ENCODE measurements around the gene MAPK6.

The MAPK6 gene

DNA sequence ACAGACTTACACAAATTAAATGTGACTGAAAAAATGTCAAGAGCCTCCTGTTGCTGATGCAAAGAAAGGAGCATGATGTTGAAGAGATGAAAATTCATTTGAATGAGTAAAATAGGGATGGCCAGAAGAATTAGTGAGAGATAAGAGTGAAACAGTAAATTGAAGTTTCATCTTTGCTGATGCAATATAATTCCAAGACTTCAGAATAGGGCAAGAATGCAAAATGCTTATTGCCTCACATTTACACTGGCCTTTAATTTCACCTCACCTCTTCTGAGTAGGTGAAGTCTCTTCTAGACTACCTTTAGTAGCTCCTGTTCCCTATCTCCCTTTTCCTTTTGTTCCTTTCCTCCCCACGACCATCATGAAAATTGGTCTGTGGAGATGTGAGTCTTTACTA lies 15.3 kb upstream of the MAPK6 start:
- no peaks in the 10 kb centered on the region for H3K27me3 ChIP-seq (ENCODE audit: low read depth, low read length)
- no peak overlapping the region for H3K27ac ChIP-seq (ENCODE audit: low read length)
- H3K4me1 ChIP-seq (ENCODE audit: low read length) = peaks cover 54% of the 10 kb centered on the region
- no peak overlapping the region for H3K9ac ChIP-seq (ENCODE audit: low read length)
- H3K4me3 ChIP-seq (ENCODE audit: low read length) = no peak overlapping the region
- no peaks in the 10 kb centered on the region; the same call in 1 of the 2 replicates for H3K9me3 ChIP-seq (ENCODE audit: insufficient read depth, low read length)
- no peak overlapping the region for H2AFZ ChIP-seq (ENCODE audit: low read depth, low read length)
- H3K4me2 ChIP-seq (ENCODE audit: low read length) = no peak overlapping the region
- peaks cover 4% of the 10 kb centered on the region for H3K36me3 ChIP-seq (replicated peaks; ENCODE audit: low read depth, low read length)
- H3K79me2 ChIP-seq (ENCODE audit: low read length) = 0 out of 2 replicates have a peak, but pooled peaks cover 4% of the 10 kb centered on the region
- no peaks in the 10 kb centered on the region for H4K20me1 ChIP-seq (ENCODE audit: insufficient read depth, low read length)
- TF ChIP-seq, protein P1, sequence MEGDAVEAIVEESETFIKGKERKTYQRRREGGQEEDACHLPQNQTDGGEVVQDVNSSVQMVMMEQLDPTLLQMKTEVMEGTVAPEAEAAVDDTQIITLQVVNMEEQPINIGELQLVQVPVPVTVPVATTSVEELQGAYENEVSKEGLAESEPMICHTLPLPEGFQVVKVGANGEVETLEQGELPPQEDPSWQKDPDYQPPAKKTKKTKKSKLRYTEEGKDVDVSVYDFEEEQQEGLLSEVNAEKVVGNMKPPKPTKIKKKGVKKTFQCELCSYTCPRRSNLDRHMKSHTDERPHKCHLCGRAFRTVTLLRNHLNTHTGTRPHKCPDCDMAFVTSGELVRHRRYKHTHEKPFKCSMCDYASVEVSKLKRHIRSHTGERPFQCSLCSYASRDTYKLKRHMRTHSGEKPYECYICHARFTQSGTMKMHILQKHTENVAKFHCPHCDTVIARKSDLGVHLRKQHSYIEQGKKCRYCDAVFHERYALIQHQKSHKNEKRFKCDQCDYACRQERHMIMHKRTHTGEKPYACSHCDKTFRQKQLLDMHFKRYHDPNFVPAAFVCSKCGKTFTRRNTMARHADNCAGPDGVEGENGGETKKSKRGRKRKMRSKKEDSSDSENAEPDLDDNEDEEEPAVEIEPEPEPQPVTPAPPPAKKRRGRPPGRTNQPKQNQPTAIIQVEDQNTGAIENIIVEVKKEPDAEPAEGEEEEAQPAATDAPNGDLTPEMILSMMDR (IDR thresholded peaks at IDR 0.05; ENCODE audit: low read depth, low read length) = no peak
- TF ChIP-seq EZH2phosphoT487 (IDR thresholded peaks at IDR 0.05; ENCODE audit: low read depth) = no peak

- H3K9ac ChIP-seq (ENCODE audit: low read length) = no peak overlapping the region
- peaks cover 4% of the 10 kb centered on the region for H3K36me3 ChIP-seq (replicated peaks; ENCODE audit: low read depth, low read length)
- H3K4me2 ChIP-seq (ENCODE audit: low read length) = no peak overlapping the region
- no peak overlapping the region for H2AFZ ChIP-seq (ENCODE audit: low read depth, low read length)
- no peak overlapping the region for H3K4me3 ChIP-seq (ENCODE audit: low read length)
- no peaks in the 10 kb centered on the region; the same call in 1 of the 2 replicates for H3K9me3 ChIP-seq (ENCODE audit: insufficient read depth, low read length)
- TF ChIP-seq EZH2phosphoT487 (IDR thresholded peaks at IDR 0.05; ENCODE audit: low read depth) = no peak
- TF ChIP-seq, protein P1 (IDR thresholded peaks at IDR 0.05; ENCODE audit: low read depth, low read length) = no peak
- no peaks in the 10 kb centered on the region for H3K27me3 ChIP-seq (ENCODE audit: low read depth, low read length)
- peaks cover 65% of the 10 kb centered on the region for H3K4me1 ChIP-seq (ENCODE audit: low read length)
- no peak overlapping the region for H3K27ac ChIP-seq (ENCODE audit: low read length)
- no peaks in the 10 kb centered on the region for H4K20me1 ChIP-seq (ENCODE audit: insufficient read depth, low read length)
- H3K79me2 ChIP-seq (ENCODE audit: low read length) = 0 out of 2 replicates have a peak, but pooled peaks cover 4% of the 10 kb centered on the region
Measured at GRCh38 chr15:52004806-52005205, 14.2 kb upstream of the MAPK6 start.

DNA sequence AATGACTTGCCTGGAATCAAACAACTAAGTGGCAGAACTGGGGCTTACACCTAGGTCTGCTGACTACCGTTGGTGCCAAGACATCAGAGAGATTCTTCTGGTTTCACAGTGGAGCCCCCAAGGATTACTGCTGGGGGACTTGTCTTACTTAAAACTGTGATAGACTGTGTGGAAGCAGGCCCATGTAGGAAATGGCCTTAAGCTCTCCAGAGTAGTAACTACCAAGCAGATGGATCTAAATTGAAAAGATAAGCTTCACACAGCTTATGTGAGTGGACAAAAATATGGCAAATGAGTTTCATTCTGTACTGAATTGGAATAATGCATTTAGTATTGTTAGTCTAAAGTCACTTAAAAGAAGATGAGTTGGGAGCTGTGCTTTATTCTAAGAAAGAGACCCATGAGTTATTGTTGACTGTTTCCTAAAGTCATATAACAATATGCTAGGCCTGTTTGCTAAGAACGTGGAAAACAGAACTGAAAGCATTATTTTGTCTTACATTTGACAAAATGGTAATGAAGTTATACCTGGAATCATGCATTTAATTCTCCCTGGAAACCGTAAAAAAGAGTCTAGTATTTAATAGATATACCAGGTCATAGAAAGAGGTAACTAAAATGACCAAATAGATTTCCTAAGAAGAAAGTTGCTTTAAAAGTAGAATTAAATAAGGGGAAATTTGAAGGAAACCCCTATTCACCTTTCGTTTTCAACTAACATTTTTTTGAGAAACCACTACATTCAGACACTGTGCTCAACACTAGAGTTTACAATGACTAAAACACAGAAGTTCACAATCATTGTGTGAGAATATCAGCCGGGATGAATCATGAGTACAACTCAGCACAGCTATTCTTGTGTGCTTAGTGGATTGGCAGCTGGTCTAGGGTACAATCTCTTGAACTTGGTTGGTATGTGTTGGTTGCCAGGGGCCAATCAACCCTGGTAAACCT lies 13.0 kb upstream of the MAPK6 start:
- Histone ChIP-seq H3K9ac (ENCODE audit: low read length) (peak overlapping the region; percentile 75), H3K36me3 (replicated peaks; ENCODE audit: low read depth, low read length) (peaks cover 4% of the 10 kb centered on the region), H2AFZ (ENCODE audit: low read depth, low read length) (peak overlapping the region; percentile 58; the same call in 1 of the 2 replicates), H3K79me2 (ENCODE audit: low read length) (0 out of 2 replicates have a peak, but pooled peaks cover 4% of the 10 kb centered on the region), H3K4me2 (ENCODE audit: low read length) (peak overlapping the region; percentile 74), H4K20me1 (ENCODE audit: insufficient read depth, low read length) (no peaks in the 10 kb centered on the region), H3K9me3 (ENCODE audit: insufficient read depth, low read length) (no peaks in the 10 kb centered on the region; the same call in 1 of the 2 replicates), H3K27me3 (ENCODE audit: low read depth, low read length) (no peaks in the 10 kb centered on the region), H3K4me3 (ENCODE audit: low read length) (peak overlapping the region; percentile 41), H3K27ac (ENCODE audit: low read length) (peak overlapping the region; percentile 96), H3K4me1 (ENCODE audit: low read length) (peaks cover 72% of the 10 kb centered on the region)
- TF ChIP-seq, protein P1 (IDR thresholded peaks at IDR 0.05; ENCODE audit: low read depth, low read length) = no peak
- TF ChIP-seq EZH2phosphoT487 (IDR thresholded peaks at IDR 0.05; ENCODE audit: low read depth) = no peak

DNA sequence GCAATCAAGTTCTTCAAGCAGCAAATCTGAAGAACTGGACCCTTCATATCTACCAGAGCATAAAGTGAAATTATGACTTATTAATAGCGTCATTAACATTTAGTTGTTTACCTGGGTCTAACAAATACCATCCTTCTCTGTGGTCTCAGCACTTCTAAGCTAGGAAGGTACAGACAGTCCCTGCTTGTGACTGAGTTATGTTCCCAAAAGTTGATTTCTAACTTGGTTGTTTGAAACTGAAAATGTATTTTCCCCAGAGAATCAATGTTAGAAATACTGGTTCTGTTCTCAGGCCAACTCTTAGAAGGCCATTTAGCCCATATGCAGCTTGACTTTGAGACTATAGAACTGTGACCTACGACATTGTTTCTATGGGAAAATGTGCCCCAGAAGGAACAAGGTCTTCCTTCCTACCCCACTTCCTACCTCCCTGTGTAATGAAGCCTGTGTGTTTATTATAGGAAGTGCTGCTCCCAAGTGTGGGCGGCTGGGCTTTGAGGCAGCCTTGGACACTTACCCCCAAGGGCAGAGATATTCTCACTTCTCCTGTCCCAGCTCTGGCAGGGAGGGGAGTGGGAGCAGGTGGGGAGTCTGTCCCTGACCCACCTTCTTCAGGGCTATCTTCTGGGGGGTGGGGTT lies 12.2 kb upstream of the MAPK6 start:
- H3K9ac ChIP-seq (ENCODE audit: low read length) = peak overlapping the region; percentile 75
- H3K9me3 ChIP-seq (ENCODE audit: insufficient read depth, low read length) = no peaks in the 10 kb centered on the region; the same call in 1 of the 2 replicates
- H3K27ac ChIP-seq (ENCODE audit: low read length) = peak overlapping the region; percentile 96
- peak overlapping the region; percentile 74 for H3K4me2 ChIP-seq (ENCODE audit: low read length)
- H3K27me3 ChIP-seq (ENCODE audit: low read depth, low read length) = no peaks in the 10 kb centered on the region
- H3K4me3 ChIP-seq (ENCODE audit: low read length) = peak overlapping the region; percentile 41
- H2AFZ ChIP-seq (ENCODE audit: low read depth, low read length) = peak overlapping the region; percentile 12; the same call in 1 of the 2 replicates
- no peak for TF ChIP-seq EZH2phosphoT487 (IDR thresholded peaks at IDR 0.05; ENCODE audit: low read depth)
- TF ChIP-seq, protein P1 (IDR thresholded peaks at IDR 0.05; ENCODE audit: low read depth, low read length) = no peak
- H3K4me1 ChIP-seq (ENCODE audit: low read length) = peaks cover 80% of the 10 kb centered on the region
- no peaks in the 10 kb centered on the region for H4K20me1 ChIP-seq (ENCODE audit: insufficient read depth, low read length)
- H3K36me3 ChIP-seq (replicated peaks; ENCODE audit: low read depth, low read length) = peaks cover 4% of the 10 kb centered on the region
- H3K79me2 ChIP-seq (ENCODE audit: low read length) = 0 out of 2 replicates have a peak, but pooled peaks cover 4% of the 10 kb centered on the region

Measured in OCI-LY3 (cell line).